ENCODE results near the gene FCHSD2. TPM values are rescaled to one million over a fixed set of nuclear protein-coding genes. Genes with fewer than 3 reads are reported as not detected.

Gene FCHSD2
- total and polyA plus RNA-seq, 2 donors (not counting 3 experiments of a cell fraction or from before 2014, with no cell fraction given), result 20.8 to 56.9 TPM

- ChIA-PET POLR2A (no interaction called here), CTCF (interaction anchor here (0.9 to 4.9 kb wide), 4 partner anchors 10 to 359 kb away, joined by 3 to 26 read pairs (median 4); no protein-coding TSS in a partner anchor)
- no peak overlapping the region for H3K27ac ChIP-seq (ENCODE audit: insufficient read depth, low read depth, low read length)
- BruUV-seq (replicated peaks), result no TSS peak
- peaks cover 25% of the 10 kb centered on the region for H3K4me1 ChIP-seq (ENCODE audit: control insufficient read depth, extremely low read depth, insufficient read depth, low read length)
- no peak overlapping the region for H3K9ac ChIP-seq (replicated peaks; ENCODE audit: extremely low read depth, insufficient read depth, low read length)
- H3K9me3 ChIP-seq (replicated peaks; ENCODE audit: control insufficient read depth, insufficient read depth, low read length), result no peaks in the 10 kb centered on the region
- no peak overlapping the region for H3K4me3 ChIP-seq (replicated peaks in 1 of 3; ENCODE audit: insufficient read depth in 1 of 3, low read depth in 1 of 3, low read length in 3 of 3)
- no peak overlapping the region for H3K4me2 ChIP-seq (ENCODE audit: insufficient read depth, low read length)
- DNase-seq (ENCODE audit: low read depth, low spot score), result no peak
- no peaks in the 10 kb centered on the region for H4K20me1 ChIP-seq (replicated peaks; ENCODE audit: control insufficient read depth, extremely low read depth, insufficient read depth, low read length)
- H2AFZ ChIP-seq (ENCODE audit: low read depth, low read length), result no peak overlapping the region
- no peaks in the 10 kb centered on the region for H3K79me2 ChIP-seq (ENCODE audit: control insufficient read depth, insufficient read depth, low read length)
- no peak for TF ChIP-seq GATA2 (IDR thresholded peaks at IDR 0.05; ENCODE audit: insufficient read depth, insufficient read length, low read depth, low read length)
- no peak for TF ChIP-seq JUN (IDR thresholded peaks at IDR 0.05; ENCODE audit: borderline replicate concordance, insufficient read depth, insufficient read length, low read depth)
- TF ChIP-seq POLR2AphosphoS5 (IDR thresholded peaks at IDR 0.05; ENCODE audit: insufficient read depth, low read depth, low read length), result no peak
- no peaks in the 10 kb centered on the region for H3K27me3 ChIP-seq (ENCODE audit: control insufficient read depth in 2 of 2, insufficient read depth in 2 of 2, low read length in 2 of 2)
- no peaks in the 10 kb centered on the region for H3K9me1 ChIP-seq (replicated peaks; ENCODE audit: control insufficient read depth, extremely low read depth, insufficient read depth, low read length)
- intact Hi-C loops (cut with micrococcal nuclease), result no loop called here
- dilution Hi-C loops (cut with MboI; ENCODE audit: extremely low pct_ligation_motif_present, low sequenced_read_pairs), result no loop called here
- FAIRE-seq, result no peak
- no peaks in the 10 kb centered on the region for H3K36me3 ChIP-seq (ENCODE audit: control insufficient read depth in 2 of 2, extremely low read depth in 1 of 2, insufficient read depth in 2 of 2, low read length in 2 of 2)
These were observed 47.8 kb upstream of the FCHSD2 start for GRCh38 chr11:73189723-73190556.

DNA sequence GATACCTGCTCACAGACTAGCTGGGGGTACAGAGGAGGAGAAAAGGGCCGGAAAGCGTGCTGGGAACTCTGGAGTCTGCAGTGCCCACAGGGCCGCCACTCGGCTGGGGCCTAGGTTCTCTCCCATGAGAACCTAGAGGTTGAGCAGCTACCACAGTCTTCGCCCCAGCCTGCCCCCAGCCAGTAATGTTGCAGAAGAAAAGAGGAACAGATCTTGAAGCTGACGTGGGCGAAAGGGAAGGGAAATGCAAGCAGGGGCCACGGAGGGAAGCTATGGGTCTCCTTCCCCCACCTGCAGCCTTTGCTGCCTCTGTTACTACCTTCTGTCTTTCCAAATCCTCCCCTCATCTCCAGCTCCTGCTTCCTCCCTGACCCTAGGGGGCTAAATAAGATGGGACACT, 47.2 kb upstream of the FCHSD2 start:
- Histone ChIP-seq H3K27ac (ENCODE audit: insufficient read depth, low read depth, low read length) (no peak overlapping the region), H3K4me2 (ENCODE audit: insufficient read depth, low read length) (no peak overlapping the region), H3K9me3 (replicated peaks; ENCODE audit: control insufficient read depth, insufficient read depth, low read length) (no peaks in the 10 kb centered on the region), H3K36me3 (ENCODE audit: control insufficient read depth in 2 of 2, extremely low read depth in 1 of 2, insufficient read depth in 2 of 2, low read length in 2 of 2) (no peaks in the 10 kb centered on the region), H3K9ac (replicated peaks; ENCODE audit: extremely low read depth, insufficient read depth, low read length) (no peak overlapping the region), H4K20me1 (replicated peaks; ENCODE audit: control insufficient read depth, extremely low read depth, insufficient read depth, low read length) (no peaks in the 10 kb centered on the region), H3K4me1 (ENCODE audit: control insufficient read depth, extremely low read depth, insufficient read depth, low read length) (peaks cover 29% of the 10 kb centered on the region), H2AFZ (ENCODE audit: low read depth, low read length) (no peak overlapping the region), H3K4me3 (replicated peaks in 1 of 3; ENCODE audit: insufficient read depth in 1 of 3, low read depth in 1 of 3, low read length in 3 of 3) (no peak overlapping the region), H3K79me2 (ENCODE audit: control insufficient read depth, insufficient read depth, low read length) (no peaks in the 10 kb centered on the region), H3K9me1 (replicated peaks; ENCODE audit: control insufficient read depth, extremely low read depth, insufficient read depth, low read length) (no peaks in the 10 kb centered on the region), H3K27me3 (ENCODE audit: control insufficient read depth in 2 of 2, insufficient read depth in 2 of 2, low read length in 2 of 2) (no peaks in the 10 kb centered on the region)
- dilution Hi-C loops (cut with MboI; ENCODE audit: extremely low pct_ligation_motif_present, low sequenced_read_pairs) (no loop called here), intact Hi-C loops (cut with micrococcal nuclease) (no loop called here)
- DNase-seq (ENCODE audit: low read depth, low spot score) (no peak), FAIRE-seq (no peak)
- ChIA-PET CTCF (interaction anchor here (0.9 to 4.9 kb wide), 4 partner anchors 11 to 358 kb away, joined by 3 to 26 read pairs (median 4); no protein-coding TSS in a partner anchor), POLR2A (no interaction called here)
- no peak for TF ChIP-seq FOS (IDR thresholded peaks at IDR 0.05; ENCODE audit: borderline replicate concordance, insufficient read depth, low read length)
- TF ChIP-seq, protein P1, sequence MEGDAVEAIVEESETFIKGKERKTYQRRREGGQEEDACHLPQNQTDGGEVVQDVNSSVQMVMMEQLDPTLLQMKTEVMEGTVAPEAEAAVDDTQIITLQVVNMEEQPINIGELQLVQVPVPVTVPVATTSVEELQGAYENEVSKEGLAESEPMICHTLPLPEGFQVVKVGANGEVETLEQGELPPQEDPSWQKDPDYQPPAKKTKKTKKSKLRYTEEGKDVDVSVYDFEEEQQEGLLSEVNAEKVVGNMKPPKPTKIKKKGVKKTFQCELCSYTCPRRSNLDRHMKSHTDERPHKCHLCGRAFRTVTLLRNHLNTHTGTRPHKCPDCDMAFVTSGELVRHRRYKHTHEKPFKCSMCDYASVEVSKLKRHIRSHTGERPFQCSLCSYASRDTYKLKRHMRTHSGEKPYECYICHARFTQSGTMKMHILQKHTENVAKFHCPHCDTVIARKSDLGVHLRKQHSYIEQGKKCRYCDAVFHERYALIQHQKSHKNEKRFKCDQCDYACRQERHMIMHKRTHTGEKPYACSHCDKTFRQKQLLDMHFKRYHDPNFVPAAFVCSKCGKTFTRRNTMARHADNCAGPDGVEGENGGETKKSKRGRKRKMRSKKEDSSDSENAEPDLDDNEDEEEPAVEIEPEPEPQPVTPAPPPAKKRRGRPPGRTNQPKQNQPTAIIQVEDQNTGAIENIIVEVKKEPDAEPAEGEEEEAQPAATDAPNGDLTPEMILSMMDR (IDR thresholded peaks at IDR 0.05; ENCODE audit: extremely low read depth in 1 of 2, insufficient read depth in 1 of 2, low read depth in 1 of 2, low read length in 2 of 2), result no peak
- TF ChIP-seq MYC (IDR thresholded peaks at IDR 0.05; ENCODE audit: low read depth, low read length), result no peak
- no peak for TF ChIP-seq EZH2 (IDR thresholded peaks at IDR 0.05; ENCODE audit: borderline replicate concordance, low read depth, low read length, severe bottlenecking)
- no peak for TF ChIP-seq MAX (IDR thresholded peaks at IDR 0.05; ENCODE audit: insufficient read depth, insufficient read length)
- no peak for TF ChIP-seq JUN (IDR thresholded peaks at IDR 0.05; ENCODE audit: borderline replicate concordance, insufficient read depth, insufficient read length, low read depth)
- no peak for TF ChIP-seq GATA2 (IDR thresholded peaks at IDR 0.05; ENCODE audit: insufficient read depth, insufficient read length, low read depth, low read length)
- TF ChIP-seq POLR2A (IDR thresholded peaks at IDR 0.05; ENCODE audit: low read depth, low read length), result no peak
- no peak for TF ChIP-seq POLR2AphosphoS5 (IDR thresholded peaks at IDR 0.05; ENCODE audit: insufficient read depth, low read depth, low read length)
- no TSS peak for BruUV-seq (replicated peaks)

Data from endothelial cell of umbilical vein (primary cell).